PC-9 (cell line): ENCODE data around the gene ENHO.

Source experiments
- EZH2 ChIP-seq: fragments of 200-600 bp; sonication (generic); IDR thresholded peaks from 2 replicates; pipeline ENCODE4 v1.8.0; 2017; ENCODE audit warnings: antibody characterized with exemption, low read depth
- TF ChIP-seq, protein P1 (sequence below): fragments of 200-600 bp; sonication (generic); conservative IDR thresholded peaks from 2 replicates; pipeline ENCODE4 v1.6.1; 2017; ENCODE audit warnings: mixed run types, antibody characterized with exemption, mild to moderate bottlenecking, moderate library complexity

DNA sequence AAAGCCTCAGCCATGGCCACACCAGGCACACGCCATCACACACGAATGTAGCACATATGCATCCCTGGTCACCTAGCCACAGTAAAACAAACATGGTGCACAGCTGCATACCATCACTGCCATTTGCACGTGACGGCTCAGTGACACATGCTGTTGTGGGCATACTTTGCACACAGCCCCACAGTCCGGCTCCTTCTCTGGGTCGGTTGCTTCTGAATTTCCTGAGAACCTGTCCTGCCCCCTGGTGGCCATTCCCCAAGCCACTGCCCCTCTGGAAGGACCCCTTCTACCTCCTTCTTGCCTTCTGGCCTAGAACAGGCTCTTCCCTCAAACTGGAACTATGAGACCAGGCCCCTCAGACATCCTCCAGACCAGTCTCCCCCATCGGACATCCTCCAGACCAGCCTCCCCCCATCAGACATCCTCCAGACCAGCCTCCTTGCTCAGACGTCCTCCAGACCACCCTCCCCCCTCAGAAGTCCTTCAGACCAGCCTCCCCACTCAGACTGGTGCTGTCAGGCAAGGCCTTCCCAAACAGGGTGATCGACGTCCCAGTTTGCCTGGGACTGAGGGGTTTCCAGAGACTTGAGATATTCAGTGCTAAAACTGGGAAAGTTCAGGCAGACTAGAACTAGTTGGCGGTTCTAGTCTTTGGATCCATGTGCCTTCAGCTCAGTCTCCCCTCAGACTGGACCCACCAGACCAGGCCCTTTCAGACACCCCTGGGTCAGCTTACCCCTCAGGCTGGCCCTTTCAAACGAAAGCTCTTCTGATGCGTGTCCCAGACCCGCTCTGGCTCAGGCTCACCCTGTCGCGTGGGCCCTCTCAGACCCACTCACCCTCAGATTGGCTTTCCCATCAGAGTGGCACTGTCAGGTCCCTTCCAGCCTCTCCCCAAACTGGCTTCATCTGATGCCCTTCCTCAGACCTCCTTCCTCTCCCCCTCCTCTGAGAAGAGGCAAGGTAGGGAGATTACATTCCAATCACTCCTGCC, 24.3 kb upstream of the ENHO start:
- TF ChIP-seq EZH2, result no peak
- TF ChIP-seq, protein P1, sequence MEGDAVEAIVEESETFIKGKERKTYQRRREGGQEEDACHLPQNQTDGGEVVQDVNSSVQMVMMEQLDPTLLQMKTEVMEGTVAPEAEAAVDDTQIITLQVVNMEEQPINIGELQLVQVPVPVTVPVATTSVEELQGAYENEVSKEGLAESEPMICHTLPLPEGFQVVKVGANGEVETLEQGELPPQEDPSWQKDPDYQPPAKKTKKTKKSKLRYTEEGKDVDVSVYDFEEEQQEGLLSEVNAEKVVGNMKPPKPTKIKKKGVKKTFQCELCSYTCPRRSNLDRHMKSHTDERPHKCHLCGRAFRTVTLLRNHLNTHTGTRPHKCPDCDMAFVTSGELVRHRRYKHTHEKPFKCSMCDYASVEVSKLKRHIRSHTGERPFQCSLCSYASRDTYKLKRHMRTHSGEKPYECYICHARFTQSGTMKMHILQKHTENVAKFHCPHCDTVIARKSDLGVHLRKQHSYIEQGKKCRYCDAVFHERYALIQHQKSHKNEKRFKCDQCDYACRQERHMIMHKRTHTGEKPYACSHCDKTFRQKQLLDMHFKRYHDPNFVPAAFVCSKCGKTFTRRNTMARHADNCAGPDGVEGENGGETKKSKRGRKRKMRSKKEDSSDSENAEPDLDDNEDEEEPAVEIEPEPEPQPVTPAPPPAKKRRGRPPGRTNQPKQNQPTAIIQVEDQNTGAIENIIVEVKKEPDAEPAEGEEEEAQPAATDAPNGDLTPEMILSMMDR, result peak; percentile 72
